Esophagus squamous epithelium (tissue), 4 donors: ENCODE measurements around the gene TMBIM6.

Experiments
- CTCF ChIP-seq, 6 experiments: fragments of 450-650 bp in 4 of 6; fragments of 200-600 bp in 2 of 6; sonication (generic) in 2 of 6; IDR thresholded peaks; one replicate each; pipeline ENCODE4 v1.5.1; 2016 to 2019; ENCODE audit warnings: antibody characterized with exemption in 6 of 6, mild to moderate bottlenecking in 4 of 6, moderate library complexity in 4 of 6
- POLR2A ChIP-seq, 4 donors: fragments of 450-650 bp; IDR thresholded peaks; one replicate each; pipeline ENCODE4 v1.6.1; 2017; ENCODE audit warnings: antibody characterized with exemption in 4 of 4, mild to moderate bottlenecking in 4 of 4, moderate library complexity in 3 of 4

GRCh38 chr12:49790741-49791555, 49.6 kb downstream of the TMBIM6 start:
- no peak for TF ChIP-seq CTCF (IDR thresholded peaks at IDR 0.05)
- TF ChIP-seq POLR2A (IDR thresholded peaks at IDR 0.05), result no peak
